Mucosa of descending colon (tissue), 3 donors: Measurements from ENCODE around the gene FRZB. TPM values are rescaled to one million over a fixed set of nuclear protein-coding genes. Genes with fewer than 3 reads are reported as not detected.
A peak's percentile ranks its signal among the peaks of the same experiment; 100 is the strongest.

Experiments used
- ATAC-seq: fragments of 200-7000 bp; cut with Tn5 transposase; one replicate; pipeline ENCODE4 v1.9.1; 2020; ENCODE audit warnings: mild to moderate bottlenecking, moderate library complexity
- DNase-seq, 3 donors: peaks; one replicate each; pipeline ENCODE4 v3.0.0-alpha.2; 2020
- H3K36me3 ChIP-seq: fragments of 200-600 bp; one replicate; pipeline ENCODE4 v1.8.0; 2021; ENCODE audit warnings: low read depth, mild to moderate bottlenecking
- H3K4me1 ChIP-seq: fragments of 200-600 bp; one replicate; pipeline ENCODE4 v1.8.0; 2021; ENCODE audit warnings: low read depth, mild to moderate bottlenecking
- H3K4me3 ChIP-seq: fragments of 200-600 bp; one replicate; pipeline ENCODE4 v1.8.0; 2021; ENCODE audit warnings: mild to moderate bottlenecking
- H3K9me3 ChIP-seq: fragments of 200-600 bp; one replicate; pipeline ENCODE4 v1.8.0; 2021; ENCODE audit warnings: mild to moderate bottlenecking
- CTCF ChIP-seq: fragments of 200-600 bp; IDR thresholded peaks from one replicate; pipeline ENCODE4 v1.8.0; 2022; ENCODE audit warnings: antibody characterized with exemption, mild to moderate bottlenecking
- intact Hi-C, 2 donors: fragments of 100-400 bp; cut with DNase I in 1 of 2; cut with micrococcal nuclease in 1 of 2; formaldehyde crosslinking; loops; one replicate each; pipeline versions ENCODE4 v1.11.0 to v1.11.1; 2022; cut with DNase I, micrococcal nuclease
- total RNA-seq, 3 donors: library from RNA; stranded (reverse); fragmentation: NEBNext Ultra II Directional in 2 of 3; extraction: Animal tissue kit (Norgen Biotek cat#: 25700) in 2 of 3; gene quantifications; one replicate each; pipeline versions ENCODE4 v1.2.1 to v1.2.4, GENCODE V29; 2021 to 2023
- donor health status: DM: no; HTN: no; CAD: no; lungs with moderate emphysema.
- donor health status: DM: no; HTN: no; CAD: no.
- donor health status: DM: no; HTN: yes; CAD: no.

FRZB gene
- total RNA-seq, 3 donors from 2014 or later, result 5.9 to 15.7 (median 8.9) TPM

- DNase-seq (no peak), ATAC-seq (no peak)
- intact Hi-C loops, result no loop called here
- Histone ChIP-seq H3K9me3 (no peaks in the 10 kb centered on the region), H3K4me3 (no peak overlapping the region), H3K36me3 (no peaks in the 10 kb centered on the region), H3K4me1 (no peaks in the 10 kb centered on the region)
- peak; percentile 43 for TF ChIP-seq CTCF
These were observed 81.7 kb downstream of the FRZB start for GRCh38 chr2:182784777-182785176.

- TF ChIP-seq CTCF, result no peak
- DNase-seq (no peak), ATAC-seq (no peak)
- intact Hi-C loops, result no loop called here
- no peaks in the 10 kb centered on the region for H3K9me3 ChIP-seq
- H3K4me1 ChIP-seq, result no peaks in the 10 kb centered on the region
- H3K36me3 ChIP-seq, result no peaks in the 10 kb centered on the region
- H3K4me3 ChIP-seq, result no peak overlapping the region
These were observed 82.3 kb downstream of the FRZB start for GRCh38 chr2:182784058-182784706.

Other genes with a start within 250 kb of the FRZB start
- 10 to 100 TPM; 49.9 to 69.2 (median 68.4) TPM for gene DNAJC10, start 150.4 kb downstream of the FRZB start, total RNA-seq
- 100 to 1,000 TPM in 1 of 3 donors, 10 to 100 TPM in 2; 81.5 to 194 (median 87.2) TPM for gene NCKAP1, start 171.8 kb upstream of the FRZB start, total RNA-seq
- 1 to 10 TPM; 1.5 to 9.3 (median 2.8) TPM for gene DUSP19, start 212.1 kb upstream of the FRZB start, total RNA-seq